NCI-H2171 treated with DMSO at 0.1 percent for 48 hours (cell line): ENCODE results near the gene SLC36A2.

Experiments used
- DNase-seq: peaks from one replicate; lab custom pipeline; 2025; lab: John Stamatoyannopoulos, UW

The SLC36A2 gene

GRCh38 chr5:151283120-151283825 lies 64.1 kb downstream of the SLC36A2 start:
- DNase-seq = no peak

DNA sequence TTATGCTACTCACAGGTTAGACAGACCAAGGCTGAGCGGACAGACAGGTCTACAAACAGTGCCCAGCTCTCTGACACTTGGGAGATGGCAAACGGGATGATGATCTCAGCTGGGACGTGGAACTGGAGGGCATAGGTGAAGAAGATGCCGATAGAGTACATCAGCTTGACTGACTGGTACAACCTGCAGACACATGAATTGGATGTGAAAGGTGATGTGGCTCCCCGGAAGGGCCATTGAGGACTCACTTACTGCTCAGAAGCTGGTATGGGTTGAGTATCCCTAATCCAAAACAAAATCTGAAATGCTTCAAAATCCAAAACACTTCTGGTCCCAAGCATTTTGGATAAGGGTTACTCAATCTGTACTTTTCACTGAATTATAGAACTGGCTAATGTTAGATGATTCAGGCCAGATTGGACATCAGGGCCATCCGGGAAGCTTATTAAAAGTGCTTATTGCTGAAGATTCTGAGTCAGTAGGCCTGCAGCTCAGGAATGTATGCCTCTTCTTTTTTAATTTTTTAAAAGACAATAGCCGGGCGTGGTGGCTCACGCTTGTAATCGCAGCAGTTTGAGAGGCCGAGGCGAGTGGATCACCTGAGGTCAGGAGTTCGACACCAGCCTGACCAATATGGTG lies 66.2 kb downstream of the SLC36A2 start:
- DNase-seq = no peak

- no peak for DNase-seq
Observed at GRCh38 chr5:151280443-151280842, 66.9 kb downstream of the SLC36A2 start.

DNA sequence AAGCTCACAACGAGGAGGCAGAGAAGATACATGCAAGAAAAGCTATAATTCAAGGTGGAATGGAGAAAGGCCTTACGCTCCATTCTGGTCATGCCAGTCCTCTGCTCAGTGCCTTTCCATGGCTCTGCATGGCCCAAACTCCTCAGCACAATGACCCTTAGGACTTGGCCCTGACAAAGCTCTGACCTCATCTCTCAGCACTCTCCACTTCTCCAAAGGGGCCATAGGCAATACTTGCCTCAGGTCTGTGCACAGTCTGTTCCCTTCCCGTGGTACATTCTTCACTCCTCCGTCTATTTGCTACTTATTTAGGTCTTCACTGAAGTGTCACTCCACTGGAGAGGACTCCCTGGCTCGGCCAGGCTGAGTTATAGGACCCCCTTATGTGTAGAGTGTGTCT lies 68.5 kb downstream of the SLC36A2 start:
- no peak for DNase-seq

- no peak for DNase-seq
Observed at GRCh38 chr5:151275803-151276202, 71.6 kb downstream of the SLC36A2 start.

DNA sequence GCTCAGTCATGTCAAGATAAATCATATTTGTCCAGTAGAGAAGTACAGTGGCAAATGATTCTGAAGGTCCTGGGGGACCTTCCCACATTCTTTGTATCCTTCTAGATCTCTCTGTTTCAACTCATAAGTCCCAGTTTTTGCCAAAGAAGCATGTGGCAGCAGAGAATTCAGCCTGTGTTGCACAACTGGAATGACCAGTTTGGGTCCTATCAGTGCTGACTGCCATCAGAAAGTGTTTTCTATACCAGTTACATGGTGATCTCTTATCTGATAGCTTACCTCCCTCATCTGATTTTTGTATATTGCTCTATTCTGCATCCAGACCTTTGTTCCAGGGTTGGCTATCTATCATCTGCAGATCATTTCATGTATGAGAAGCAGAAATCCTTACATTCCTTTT lies 72.7 kb downstream of the SLC36A2 start:
- DNase-seq = no peak

DNA sequence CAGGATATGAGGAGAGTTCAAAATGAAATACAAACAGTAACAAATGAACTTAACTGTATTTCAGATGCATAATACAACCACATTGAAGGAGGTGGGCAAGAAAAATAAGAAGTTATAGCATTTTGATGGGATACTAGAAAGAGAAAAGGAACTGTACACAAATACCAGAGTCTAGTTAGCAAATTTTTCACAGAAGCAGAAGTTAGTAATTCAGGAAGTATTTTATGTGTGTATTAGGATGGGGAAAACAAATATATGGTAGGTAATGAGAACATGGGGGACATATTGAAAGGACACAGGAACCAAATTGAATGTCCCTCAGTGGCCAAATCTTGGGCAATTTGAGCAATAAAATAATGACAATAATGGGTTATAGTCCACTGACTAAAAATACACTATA lies 76.0 kb downstream of the SLC36A2 start:
- no peak for DNase-seq

DNA sequence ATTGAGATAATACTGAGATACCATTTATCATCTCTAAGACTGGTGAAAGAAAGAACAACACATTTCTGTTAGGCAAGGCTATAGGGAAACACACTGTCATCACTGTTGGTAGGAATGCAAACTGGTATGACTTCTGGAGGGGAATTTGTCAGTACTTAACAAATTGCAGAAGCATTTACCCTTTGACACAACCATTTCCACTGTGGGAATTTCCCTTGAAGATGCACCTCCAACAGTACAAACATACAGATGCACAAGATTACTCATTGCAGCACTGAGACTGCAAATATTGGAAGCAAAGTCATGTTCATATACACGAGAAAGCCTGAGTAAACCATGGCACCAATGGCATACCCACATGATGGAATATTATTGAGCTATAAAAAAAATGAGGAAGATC lies 76.8 kb downstream of the SLC36A2 start:
- DNase-seq = no peak

DNA sequence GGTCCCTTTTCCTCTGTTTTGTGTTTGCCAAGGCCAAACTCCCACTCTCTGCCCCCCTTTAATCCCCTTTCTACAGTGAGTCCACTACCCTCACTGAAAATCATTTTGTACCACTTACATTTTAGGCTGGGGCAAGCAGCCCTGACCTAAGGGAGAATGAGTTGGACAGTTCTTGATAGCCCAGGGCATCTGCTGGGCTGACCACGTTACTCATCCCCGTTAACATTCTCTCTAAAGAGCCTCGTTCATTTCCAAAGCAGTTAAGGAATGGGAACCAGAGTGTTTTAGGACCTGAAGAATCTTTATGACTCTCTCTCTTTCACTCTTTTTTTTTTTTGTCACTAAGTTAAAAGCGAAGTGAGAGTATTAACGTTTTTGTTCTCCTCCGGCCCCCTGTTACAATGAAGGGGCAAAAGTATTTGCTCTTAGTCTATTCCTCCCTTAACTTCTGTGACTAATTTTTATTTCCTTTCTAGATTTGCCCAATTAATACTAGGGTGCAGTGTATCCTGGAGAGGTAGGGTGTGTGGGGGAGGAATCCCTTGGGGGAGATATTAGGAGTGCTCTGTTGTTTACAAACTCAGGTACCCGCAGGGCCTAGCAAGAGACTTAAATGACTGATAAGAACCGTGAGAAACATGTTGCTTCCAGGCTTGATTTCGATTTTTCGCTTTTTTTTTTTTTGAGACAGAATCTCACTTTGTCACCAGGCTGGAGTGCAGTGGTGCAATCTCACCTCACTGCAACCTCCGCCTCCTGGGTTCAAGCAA lies 79.7 kb downstream of the SLC36A2 start:
- DNase-seq = no peak
